MM.1S (cell line): ENCODE data around the gene FANCC.

Experiments used
- DNase-seq: peaks from one replicate; pipeline ENCODE4 v3.0.0-alpha.2; 2015
- H2AFZ ChIP-seq: fragments of 300-600 bp; sonication (generic); 2 replicates; pipeline ENCODE4 v1.6.0; 2016; ENCODE audit warnings: antibody characterized with exemption, low read length
- H3F3A ChIP-seq: fragments of 300-600 bp; sonication (generic); 2 replicates; pipeline ENCODE4 v1.6.1; 2016; ENCODE audit warnings: mild to moderate bottlenecking, antibody characterized with exemption, low read length, moderate library complexity, mixed read lengths; ENCODE audit not compliant: insufficient read depth
- H3K27ac ChIP-seq: fragments of 300-600 bp; sonication (generic); 2 replicates; pipeline ENCODE4 v1.5.1; 2016; ENCODE audit warnings: mild to moderate bottlenecking, low read length
- H3K27me3 ChIP-seq: fragments of 300-600 bp; sonication (generic); replicated peaks from 2 replicates; pipeline ENCODE4 v1.6.0; 2016; ENCODE audit warnings: low read length; ENCODE audit not compliant: insufficient read depth
- H3K36me3 ChIP-seq: fragments of 300-600 bp; sonication (generic); replicated peaks from 2 replicates; pipeline ENCODE4 v1.6.1; 2016; ENCODE audit warnings: mild to moderate bottlenecking, low read length, mixed read lengths; ENCODE audit not compliant: insufficient read depth
- H3K4me1 ChIP-seq: fragments of 300-600 bp; sonication (generic); 2 replicates; pipeline ENCODE4 v1.6.1; 2016; ENCODE audit warnings: low read length, mixed read lengths
- H3K4me2 ChIP-seq: fragments of 300-600 bp; sonication (generic); 2 replicates; pipeline ENCODE4 v1.6.0; 2016; ENCODE audit warnings: low read depth, low read length
- H3K4me3 ChIP-seq: fragments of 300-600 bp; sonication (generic); 2 replicates; pipeline ENCODE4 v1.5.1; 2016; ENCODE audit warnings: low read length, mixed read lengths
- H3K79me2 ChIP-seq: fragments of 300-600 bp; sonication (generic); 2 replicates; pipeline ENCODE4 v1.6.1; 2016; ENCODE audit warnings: mixed run types, low read length, mixed read lengths
- H3K9ac ChIP-seq: fragments of 300-600 bp; sonication (generic); 2 replicates; pipeline ENCODE4 v1.6.1; 2016; ENCODE audit warnings: low read length, mixed read lengths
- H3K9me2 ChIP-seq: fragments of 300-600 bp; sonication (generic); replicated peaks from 2 replicates; pipeline ENCODE4 v1.6.1; 2016; ENCODE audit warnings: mild to moderate bottlenecking, low read length, mixed read lengths; ENCODE audit not compliant: insufficient read depth
- H3K9me3 ChIP-seq: fragments of 300-600 bp; sonication (generic); replicated peaks from 2 replicates; pipeline ENCODE4 v1.6.1; 2016; ENCODE audit warnings: mild to moderate bottlenecking, low read length, mixed read lengths; ENCODE audit not compliant: insufficient read depth
- H4K20me1 ChIP-seq: fragments of 300-600 bp; sonication (generic); 2 replicates; pipeline ENCODE4 v1.6.1; 2016; ENCODE audit warnings: mild to moderate bottlenecking, low read length, moderate library complexity, mixed read lengths; ENCODE audit not compliant: insufficient read depth
- CTCF ChIP-seq: fragments of 300-600 bp; sonication (generic); IDR thresholded peaks from 2 replicates; pipeline ENCODE4 v1.5.1; 2016; ENCODE audit warnings: antibody characterized with exemption, low read length, mixed read lengths
- EZH2 ChIP-seq: fragments of 300-600 bp; sonication (generic); optimal IDR thresholded peaks from 2 replicates; pipeline ENCODE3; 2017; ENCODE audit warnings: low read depth, mild to moderate bottlenecking, antibody characterized with exemption, low read length, mixed read lengths
- EZH2phosphoT487 ChIP-seq: fragments of 300-600 bp; sonication (generic); IDR thresholded peaks from 2 replicates; pipeline ENCODE4 v1.6.1; 2018; ENCODE audit warnings: antibody characterized with exemption, low read length

Gene FANCC

GRCh38 chr9:95217936-95218335 is 99.6 kb downstream of the FANCC start:
- no peak for DNase-seq
- Histone ChIP-seq H3K9ac (no peak overlapping the region), H3K9me3 (no peaks in the 10 kb centered on the region), H3K27me3 (no peaks in the 10 kb centered on the region), H3K9me2 (no peaks in the 10 kb centered on the region), H3K4me2 (no peak overlapping the region), H3K4me3 (no peak overlapping the region), H3K4me1 (no peaks in the 10 kb centered on the region), H2AFZ (no peak overlapping the region), H4K20me1 (no peaks in the 10 kb centered on the region), H3F3A (no peaks in the 10 kb centered on the region), H3K36me3 (no peaks in the 10 kb centered on the region), H3K79me2 (no peaks in the 10 kb centered on the region), H3K27ac (no peak overlapping the region)
- no peak for TF ChIP-seq EZH2
- TF ChIP-seq CTCF: no peak
- TF ChIP-seq EZH2phosphoT487: no peak

- H3K9ac ChIP-seq: no peak overlapping the region
- no peak overlapping the region for H2AFZ ChIP-seq
- H3K4me2 ChIP-seq: no peak overlapping the region
- H3F3A ChIP-seq: no peaks in the 10 kb centered on the region
- H3K9me3 ChIP-seq: no peaks in the 10 kb centered on the region
- no peaks in the 10 kb centered on the region for H4K20me1 ChIP-seq
- no peak overlapping the region for H3K27ac ChIP-seq
- no peak for DNase-seq
- H3K27me3 ChIP-seq: no peaks in the 10 kb centered on the region
- TF ChIP-seq EZH2phosphoT487: no peak
- TF ChIP-seq CTCF: no peak
- no peak for TF ChIP-seq EZH2
- H3K4me3 ChIP-seq: no peak overlapping the region
- H3K79me2 ChIP-seq: no peaks in the 10 kb centered on the region
- no peaks in the 10 kb centered on the region for H3K9me2 ChIP-seq
- H3K4me1 ChIP-seq: no peaks in the 10 kb centered on the region
- no peaks in the 10 kb centered on the region for H3K36me3 ChIP-seq
These were observed 102.1 kb downstream of the FANCC start for GRCh38 chr9:95215336-95215898.

GRCh38 chr9:95213117-95213516 is 104.4 kb downstream of the FANCC start:
- DNase-seq: no peak
- Histone ChIP-seq H3K4me3 (no peak overlapping the region), H3K4me1 (no peaks in the 10 kb centered on the region), H3K9ac (no peak overlapping the region), H3F3A (no peaks in the 10 kb centered on the region), H3K27ac (no peak overlapping the region), H2AFZ (no peak overlapping the region), H3K9me2 (no peaks in the 10 kb centered on the region), H4K20me1 (no peaks in the 10 kb centered on the region), H3K9me3 (no peaks in the 10 kb centered on the region), H3K36me3 (no peaks in the 10 kb centered on the region), H3K4me2 (no peak overlapping the region), H3K27me3 (no peaks in the 10 kb centered on the region), H3K79me2 (no peaks in the 10 kb centered on the region)
- TF ChIP-seq EZH2phosphoT487: no peak
- no peak for TF ChIP-seq CTCF
- no peak for TF ChIP-seq EZH2
